NCI-H460 (cell line): ENCODE results near the gene MYPOP. TPM values are rescaled to one million over a fixed set of nuclear protein-coding genes. Genes with fewer than 3 reads are reported as not detected.
"Not testable (repeated sequence)": the region's sequence is repeated elsewhere in the genome, so short reads cannot be mapped to it uniquely, and the experiment has no call there.

Source experiments
- DNase-seq: peaks from one replicate; pipeline ENCODE4 v3.0.0-alpha.2; 2016; ENCODE audit warnings: low read depth; ENCODE audit errors: extremely low read depth
- total RNA-seq: library from RNA; depleted of rRNA; stranded (reverse); fragments of >200 nt; shearing (Covaris generic); gene quantifications from 2 replicates; pipeline ENCODE4 v1.2.3, GENCODE V29; 2014

MYPOP gene
- total RNA-seq, 1 experiment from 2014 or later, result 2.7 TPM

GRCh38 chr19:45884682-45885555, 17.5 kb downstream of the MYPOP start:
- no peak for DNase-seq

GRCh38 chr19:45883881-45884681, 18.3 kb downstream of the MYPOP start:
- DNase-seq, result no peak

GRCh38 chr19:45883586-45883880, 18.9 kb downstream of the MYPOP start:
- DNase-seq, result no peak

GRCh38 chr19:45882652-45883585, 19.5 kb downstream of the MYPOP start:
- DNase-seq, result peak; percentile 74

GRCh38 chr19:45881909-45882528, 20.4 kb downstream of the MYPOP start:
- no peak for DNase-seq

GRCh38 chr19:45881082-45881908, 21.1 kb downstream of the MYPOP start:
- no peak for DNase-seq

- no peak for DNase-seq
These were observed 22.4 kb downstream of the MYPOP start for GRCh38 chr19:45879971-45880370.

- no peak for DNase-seq
These were observed 23.4 kb downstream of the MYPOP start for GRCh38 chr19:45879055-45879454.

- DNase-seq, result no peak
These were observed 24.2 kb downstream of the MYPOP start for GRCh38 chr19:45878043-45878794.

- DNase-seq, result no peak
These were observed 25.8 kb downstream of the MYPOP start for GRCh38 chr19:45876411-45877197.

- no peak for DNase-seq
These were observed 26.3 kb downstream of the MYPOP start for GRCh38 chr19:45876161-45876410.

GRCh38 chr19:45874620-45874966, 27.8 kb downstream of the MYPOP start:
- DNase-seq, result no peak

GRCh38 chr19:45873219-45873772, 29.1 kb downstream of the MYPOP start:
- DNase-seq, result no peak

- no peak for DNase-seq
These were observed 30.1 kb downstream of the MYPOP start for GRCh38 chr19:45872095-45872919.

GRCh38 chr19:45870798-45871197, 31.6 kb downstream of the MYPOP start:
- DNase-seq, result no peak

- not testable (repeated sequence) for DNase-seq
These were observed 35.2 kb downstream of the MYPOP start for GRCh38 chr19:45867241-45867640.
